Fibroblast of mammary gland (primary cell): Measurements from ENCODE around the gene GPR27.

ENCODE experiments used
- DNase-seq: peaks from one replicate; pipeline ENCODE4 v3.0.0-alpha.2; 2010; ENCODE audit warnings: low read depth
- H3K4me3 ChIP-seq: 2 replicates; pipeline ENCODE4 v1.5.1; 2011; ENCODE audit warnings: low read depth, mild to moderate bottlenecking, low read length, moderate library complexity; ENCODE audit not compliant: control insufficient read depth
- CTCF ChIP-seq: conservative IDR thresholded peaks from 2 replicates; pipeline ENCODE4 v1.5.1; 2011; ENCODE audit warnings: low read depth, low read length, inconsistent platforms; ENCODE audit not compliant: control insufficient read depth, insufficient read depth

GPR27 gene

GRCh38 chr3:71710906-71711494 is 42.7 kb upstream of the GPR27 start:
- peak; percentile 71 for DNase-seq
- H3K4me3 ChIP-seq = no peak overlapping the region
- peak; percentile 60 for TF ChIP-seq CTCF

GRCh38 chr3:71713041-71713440 is 40.6 kb upstream of the GPR27 start:
- no peak overlapping the region for H3K4me3 ChIP-seq
- DNase-seq = no peak
- TF ChIP-seq CTCF = no peak

GRCh38 chr3:71714595-71714994 is 39.1 kb upstream of the GPR27 start:
- DNase-seq = no peak
- H3K4me3 ChIP-seq = no peak overlapping the region
- TF ChIP-seq CTCF = no peak

- H3K4me3 ChIP-seq = no peak overlapping the region
- no peak for TF ChIP-seq CTCF
- DNase-seq = no peak
Observed at GRCh38 chr3:71718072-71718471, 35.6 kb upstream of the GPR27 start.

- H3K4me3 ChIP-seq = no peak overlapping the region
- DNase-seq = no peak
- TF ChIP-seq CTCF = no peak
Observed at GRCh38 chr3:71721002-71721401, 32.7 kb upstream of the GPR27 start.

GRCh38 chr3:71721651-71722157 is 32.0 kb upstream of the GPR27 start:
- no peak overlapping the region for H3K4me3 ChIP-seq
- DNase-seq = no peak
- TF ChIP-seq CTCF = no peak

- no peak overlapping the region for H3K4me3 ChIP-seq
- DNase-seq = no peak
- TF ChIP-seq CTCF = no peak
Observed at GRCh38 chr3:71722693-71723092, 31.0 kb upstream of the GPR27 start.
